HepG2 (cell line): ENCODE measurements around the gene FKBP10. TPM values are rescaled to one million over a fixed set of nuclear protein-coding genes. Genes with fewer than 3 reads are reported as not detected.

Source experiments
- ATAC-seq: fragments of 200-7000 bp; cut with Tn5 transposase; 3 replicates; pipeline ENCODE4 v1.9.1; 2020; ENCODE audit warnings: mild to moderate bottlenecking, moderate library complexity
- BruUV-seq: library from RNA; stranded (reverse); fragments of 400-500 nt; replicated peaks from 2 replicates; lab custom pipeline; 2021; lab: Mats Ljungman, UMichigan
- CTCF ChIA-PET: fragments of 300-600 bp; formaldehyde crosslinking; extraction: SDS; loops from one replicate; lab custom pipeline; 2021; ENCODE audit warnings: low total read pairs, inconsistent platforms, low intra/inter-chr PET ratio; lab: Yijun Ruan, JAX
- POLR2A ChIA-PET: fragments of 350-600 bp; sonication (Branson Sonifier 250); formaldehyde crosslinking; loops from one replicate; lab custom pipeline; 2020; ENCODE audit warnings: antibody characterized with exemption, inconsistent platforms; lab: Yijun Ruan, JAX
- DNase-seq: peaks from one replicate; pipeline ENCODE4 v3.0.0-alpha.2; 2015; ENCODE audit warnings: low spot score
- FAIRE-seq: peaks from 3 replicates; lab custom pipeline; 2011; peaks lifted over from hg19 to GRCh38; lab: Jason Lieb, UNC
- H2AFZ ChIP-seq: one replicate; pipeline ENCODE4 v1.6.1; 2011; ENCODE audit warnings: low read length, inconsistent platforms
- H3K27ac ChIP-seq: fragments of 300-600 bp; 3 replicates; pipeline ENCODE4 v1.8.0; 2011; ENCODE audit warnings: mixed run types, mild to moderate bottlenecking, mixed read lengths, low read length, inconsistent platforms; ENCODE audit not compliant: insufficient read depth; ENCODE audit errors: extremely low read length
- H3K27me3 ChIP-seq, 2 experiments: fragments of 200-600 bp in 1 of 2; 2 replicates in 1 of 2; 3 replicates in 1 of 2; pipeline versions ENCODE4 v1.6.0 to v1.8.0; 2011; ENCODE audit warnings: low read length in 2 of 2, mild to moderate bottlenecking in 2 of 2, moderate library complexity in 2 of 2, inconsistent platforms in 1 of 2; ENCODE audit not compliant: insufficient read depth in 2 of 2, control insufficient read depth in 1 of 2
- H3K36me3 ChIP-seq, 2 experiments: fragments of 200-600 bp in 1 of 2; replicated peaks in 1 of 2; 2 replicates in 1 of 2; 3 replicates in 1 of 2; pipeline versions ENCODE4 v1.5.1 to v1.8.0; 2011; ENCODE audit warnings: low read length in 2 of 2, inconsistent platforms in 1 of 2; ENCODE audit not compliant: insufficient read depth in 2 of 2, control insufficient read depth in 1 of 2
- H3K4me1 ChIP-seq: 2 replicates; pipeline ENCODE4 v1.5.1; 2012; ENCODE audit warnings: low read length, inconsistent platforms; ENCODE audit not compliant: insufficient read depth
- H3K4me2 ChIP-seq: 2 replicates; pipeline ENCODE4 v1.6.0; 2011; ENCODE audit warnings: low read depth, low read length, inconsistent platforms
- H3K4me3 ChIP-seq, 3 experiments: fragments of 200-600 bp in 1 of 3; sonication (generic), shearing (Covaris generic) in 1 of 3; replicated peaks in 1 of 3; 2 replicates each; pipeline ENCODE4 v1.5.1; 2011 to 2016; ENCODE audit warnings: low read length in 3 of 3, inconsistent platforms in 2 of 3, low read depth in 2 of 3, mild to moderate bottlenecking in 2 of 3, control low read depth in 1 of 3, mixed read lengths in 1 of 3; ENCODE audit not compliant: insufficient read depth in 1 of 3
- H3K79me2 ChIP-seq: one replicate; pipeline ENCODE4 v1.6.1; 2011; ENCODE audit warnings: low read length, inconsistent platforms; ENCODE audit not compliant: insufficient read depth
- H3K9ac ChIP-seq: 2 replicates; pipeline ENCODE4 v1.6.0; 2011; ENCODE audit warnings: mild to moderate bottlenecking, low read depth, low read length, inconsistent platforms; ENCODE audit not compliant: insufficient read depth
- H3K9me3 ChIP-seq: 2 replicates; pipeline ENCODE4 v1.5.1; 2012; ENCODE audit warnings: mild to moderate bottlenecking, low read length
- H4K20me1 ChIP-seq: 2 replicates; pipeline ENCODE4 v1.6.0; 2011; ENCODE audit warnings: inconsistent platforms, mild to moderate bottlenecking, low read length, moderate library complexity; ENCODE audit not compliant: insufficient read depth
- AGO2 ChIP-seq: fragments of 200-400 bp; formaldehyde crosslinking; optimal IDR thresholded peaks from 2 replicates; pipeline ENCODE3; 2017; ENCODE audit warnings: mild to moderate bottlenecking, low read depth, low read length, moderate library complexity
- FUBP1 ChIP-seq: sonication (generic); formaldehyde crosslinking; IDR thresholded peaks from 2 replicates; pipeline ENCODE4 v1.5.1; 2020; ENCODE audit warnings: missing genetic modification reagents, mild to moderate bottlenecking, borderline replicate concordance
- KAT2B ChIP-seq: fragments of 150-350 bp; IDR thresholded peaks from 2 replicates; pipeline ENCODE4 v1.6.1; 2014; ENCODE audit warnings: low read depth, low read length, borderline replicate concordance
- KLF16 ChIP-seq, 2 experiments: sonication (generic) in 1 of 2; formaldehyde crosslinking in 1 of 2; IDR thresholded peaks; 2 replicates each; pipeline versions ENCODE4 v1.6.1 to v1.8.0; 2016 to 2023; ENCODE audit warnings: missing genetic modification reagents in 2 of 2, missing compliant biosample characterization in 1 of 2
- MTF1 ChIP-seq: sonication (generic); formaldehyde crosslinking; IDR thresholded peaks from 2 replicates; pipeline ENCODE4 v1.5.0; 2020; ENCODE audit warnings: missing genetic modification reagents
- NFYC ChIP-seq: IDR thresholded peaks from 2 replicates; pipeline ENCODE4 v1.6.1; 2016; ENCODE audit warnings: missing genetic modification reagents, missing compliant biosample characterization
- RBFOX2 ChIP-seq: fragments of 200-400 bp; formaldehyde crosslinking; IDR thresholded peaks from 2 replicates; pipeline ENCODE4 v1.6.1; 2017; ENCODE audit warnings: low read depth, mild to moderate bottlenecking, low read length
- SIN3B ChIP-seq: fragments of 150-350 bp; IDR thresholded peaks from 2 replicates; pipeline ENCODE4 v1.6.1; 2014; ENCODE audit warnings: low read length
- SP140L ChIP-seq: sonication (generic); formaldehyde crosslinking; IDR thresholded peaks from 2 replicates; pipeline ENCODE4 v1.4.0; 2020; ENCODE audit warnings: missing genetic modification reagents, borderline replicate concordance
- ZBTB3 ChIP-seq: sonication (generic); formaldehyde crosslinking; IDR thresholded peaks from 2 replicates; pipeline ENCODE4 v1.4.0; 2020; ENCODE audit warnings: low read depth, mild to moderate bottlenecking, moderate library complexity, missing genetic modification reagents, borderline replicate concordance
- ZKSCAN1 ChIP-seq: fragments of 150-350 bp; IDR thresholded peaks from 2 replicates; pipeline ENCODE4 v1.6.1; 2014; ENCODE audit warnings: low read length
- ZNF558 ChIP-seq: sonication (generic); formaldehyde crosslinking; IDR thresholded peaks from 2 replicates; pipeline ENCODE4 v1.9.0; 2022; ENCODE audit warnings: mild to moderate bottlenecking, missing genetic modification reagents, borderline replicate concordance
- WGBS: methylation state at CpG from one replicate; pipeline ENCODE4 v1.1.6; 2017; ENCODE audit warnings: low lambda C conversion rate; 5-methylcytosine and 5-hydroxymethylcytosine counted together
- in situ Hi-C: cut with HindIII; loops from 2 replicates; pipeline ENCODE4 v1.10.0; 2017; ENCODE audit warnings: low pct_unique_long_range_greater_than_20kb; ENCODE audit not compliant: extremely low pct_ligation_motif_present
- intact Hi-C: fragments of 100-400 bp; cut with micrococcal nuclease; formaldehyde crosslinking; loops from one replicate; pipeline ENCODE4 v1.10.0; 2022; ENCODE audit not compliant: unreplicated experiment
- polyA plus RNA-seq, 8 experiments: library from polyadenylated mRNA; depleted of rRNA in 3 of 8; stranded (reverse) in 7 of 8; unstranded in 1 of 8; fragments of >200 nt; fragmentation: Illumina TruSeq in 4 of 8; extraction: Trizol in 4 of 8; gene quantifications; 2 replicates each; pipeline versions ENCODE4 v1.2.1 to v1.2.3, GENCODE V29; 2011 to 2016; ENCODE audit warnings: low read depth in 4 of 8, missing spikeins in 1 of 8, mixed read lengths in 1 of 8; ENCODE audit not compliant: insufficient read depth in 1 of 8
- total RNA-seq, 5 experiments: library from RNA; depleted of rRNA; stranded (reverse); fragments of >200 nt; fragmentation: Illumina TruSeq; extraction: Trizol; gene quantifications; 2 replicates each; pipeline ENCODE4 v1.2.3, GENCODE V29; 2016; ENCODE audit warnings: low read depth in 1 of 5
- TF ChIP-seq, protein P1 (sequence below): sonication (generic); formaldehyde crosslinking; IDR thresholded peaks from 2 replicates; pipeline ENCODE4 v1.4.0; 2020; ENCODE audit warnings: missing genetic modification reagents
- TF ChIP-seq, protein P2 (sequence below): sonication (generic); formaldehyde crosslinking; IDR thresholded peaks from 2 replicates; pipeline ENCODE4 v1.5.1; 2020; ENCODE audit warnings: mild to moderate bottlenecking, missing genetic modification reagents, moderate library complexity

The FKBP10 gene
- total and polyA plus RNA-seq, 2 of the 13 experiments (the other 11 are each of a cell fraction or from before 2014, with no cell fraction given) = 149 to 573 TPM

- CTCF ChIA-PET = no interaction called here
- no peak for TF ChIP-seq MTF1 (CRISPR knock-in tag)
- peak; percentile 24; the same call in 1 of the 2 replicates for TF ChIP-seq RBFOX2
- no peak for TF ChIP-seq ZNF558 (CRISPR knock-in tag)
- no peak for TF ChIP-seq KLF16 (CRISPR knock-in tag; IDR thresholded peaks at IDR 0.05)
- TF ChIP-seq ZKSCAN1 = peak; percentile 79
- peak; percentile 41 for TF ChIP-seq AGO2
- no peak for TF ChIP-seq SIN3B
- no peak for TF ChIP-seq ZBTB3 (CRISPR knock-in tag)
- TF ChIP-seq, protein P1, sequence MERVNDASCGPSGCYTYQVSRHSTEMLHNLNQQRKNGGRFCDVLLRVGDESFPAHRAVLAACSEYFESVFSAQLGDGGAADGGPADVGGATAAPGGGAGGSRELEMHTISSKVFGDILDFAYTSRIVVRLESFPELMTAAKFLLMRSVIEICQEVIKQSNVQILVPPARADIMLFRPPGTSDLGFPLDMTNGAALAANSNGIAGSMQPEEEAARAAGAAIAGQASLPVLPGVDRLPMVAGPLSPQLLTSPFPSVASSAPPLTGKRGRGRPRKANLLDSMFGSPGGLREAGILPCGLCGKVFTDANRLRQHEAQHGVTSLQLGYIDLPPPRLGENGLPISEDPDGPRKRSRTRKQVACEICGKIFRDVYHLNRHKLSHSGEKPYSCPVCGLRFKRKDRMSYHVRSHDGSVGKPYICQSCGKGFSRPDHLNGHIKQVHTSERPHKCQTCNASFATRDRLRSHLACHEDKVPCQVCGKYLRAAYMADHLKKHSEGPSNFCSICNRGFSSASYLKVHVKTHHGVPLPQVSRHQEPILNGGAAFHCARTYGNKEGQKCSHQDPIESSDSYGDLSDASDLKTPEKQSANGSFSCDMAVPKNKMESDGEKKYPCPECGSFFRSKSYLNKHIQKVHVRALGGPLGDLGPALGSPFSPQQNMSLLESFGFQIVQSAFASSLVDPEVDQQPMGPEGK (CRISPR knock-in tag) = no peak
- TF ChIP-seq FUBP1 (CRISPR knock-in tag) = no peak
- no peak for TF ChIP-seq SP140L
- TF ChIP-seq NFYC (CRISPR knock-in tag) = no peak
- TF ChIP-seq, protein P2, sequence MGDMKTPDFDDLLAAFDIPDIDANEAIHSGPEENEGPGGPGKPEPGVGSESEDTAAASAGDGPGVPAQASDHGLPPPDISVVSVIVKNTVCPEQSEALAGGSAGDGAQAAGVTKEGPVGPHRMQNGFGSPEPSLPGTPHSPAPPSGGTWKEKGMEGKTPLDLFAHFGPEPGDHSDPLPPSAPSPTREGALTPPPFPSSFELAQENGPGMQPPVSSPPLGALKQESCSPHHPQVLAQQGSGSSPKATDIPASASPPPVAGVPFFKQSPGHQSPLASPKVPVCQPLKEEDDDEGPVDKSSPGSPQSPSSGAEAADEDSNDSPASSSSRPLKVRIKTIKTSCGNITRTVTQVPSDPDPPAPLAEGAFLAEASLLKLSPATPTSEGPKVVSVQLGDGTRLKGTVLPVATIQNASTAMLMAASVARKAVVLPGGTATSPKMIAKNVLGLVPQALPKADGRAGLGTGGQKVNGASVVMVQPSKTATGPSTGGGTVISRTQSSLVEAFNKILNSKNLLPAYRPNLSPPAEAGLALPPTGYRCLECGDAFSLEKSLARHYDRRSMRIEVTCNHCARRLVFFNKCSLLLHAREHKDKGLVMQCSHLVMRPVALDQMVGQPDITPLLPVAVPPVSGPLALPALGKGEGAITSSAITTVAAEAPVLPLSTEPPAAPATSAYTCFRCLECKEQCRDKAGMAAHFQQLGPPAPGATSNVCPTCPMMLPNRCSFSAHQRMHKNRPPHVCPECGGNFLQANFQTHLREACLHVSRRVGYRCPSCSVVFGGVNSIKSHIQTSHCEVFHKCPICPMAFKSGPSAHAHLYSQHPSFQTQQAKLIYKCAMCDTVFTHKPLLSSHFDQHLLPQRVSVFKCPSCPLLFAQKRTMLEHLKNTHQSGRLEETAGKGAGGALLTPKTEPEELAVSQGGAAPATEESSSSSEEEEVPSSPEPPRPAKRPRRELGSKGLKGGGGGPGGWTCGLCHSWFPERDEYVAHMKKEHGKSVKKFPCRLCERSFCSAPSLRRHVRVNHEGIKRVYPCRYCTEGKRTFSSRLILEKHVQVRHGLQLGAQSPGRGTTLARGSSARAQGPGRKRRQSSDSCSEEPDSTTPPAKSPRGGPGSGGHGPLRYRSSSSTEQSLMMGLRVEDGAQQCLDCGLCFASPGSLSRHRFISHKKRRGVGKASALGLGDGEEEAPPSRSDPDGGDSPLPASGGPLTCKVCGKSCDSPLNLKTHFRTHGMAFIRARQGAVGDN (CRISPR knock-in tag) = 0 out of 2 replicates have a peak, but pooled peaks have one; percentile 21
- TF ChIP-seq KAT2B = no peak
- Histone ChIP-seq H3K36me3 (peaks cover 25 to 60% of the 10 kb centered on the region in 2 experiments), H3K4me1 (peaks cover 24% of the 10 kb centered on the region), H3K4me3 (no peak overlapping the region), H3K4me2 (no peak overlapping the region), H3K9ac (no peak overlapping the region), H3K79me2 (no peaks in the 10 kb centered on the region), H3K27me3 (no peaks in the 10 kb centered on the region), H2AFZ (no peak overlapping the region), H3K27ac (no peak overlapping the region), H4K20me1 (no peaks in the 10 kb centered on the region), H3K9me3 (no peaks in the 10 kb centered on the region)
- no peak for FAIRE-seq
- POLR2A ChIA-PET = interaction anchor here (1.3 kb wide), 1 partner anchor 18 kb away, joined by 4 read pairs; the partner anchor contains the start of gene JUP
- in situ Hi-C loops = no loop called here
- no TSS peak for BruUV-seq
- ATAC-seq = no peak
- no peak for DNase-seq
- intact Hi-C loops = no loop called here
- WGBS = 97% methylated on average over 21 of the region's 23 CpGs
Measured at GRCh38 chr17:41768682-41769288, 44.0 kb upstream of the FKBP10 start.
